ENCODE results near the gene MAML3.

The MAML3 gene

GRCh38 chr4:140038031-140038533 lies 115.9 kb downstream of the MAML3 start:
- peak; percentile 25 for DNase-seq

DNA sequence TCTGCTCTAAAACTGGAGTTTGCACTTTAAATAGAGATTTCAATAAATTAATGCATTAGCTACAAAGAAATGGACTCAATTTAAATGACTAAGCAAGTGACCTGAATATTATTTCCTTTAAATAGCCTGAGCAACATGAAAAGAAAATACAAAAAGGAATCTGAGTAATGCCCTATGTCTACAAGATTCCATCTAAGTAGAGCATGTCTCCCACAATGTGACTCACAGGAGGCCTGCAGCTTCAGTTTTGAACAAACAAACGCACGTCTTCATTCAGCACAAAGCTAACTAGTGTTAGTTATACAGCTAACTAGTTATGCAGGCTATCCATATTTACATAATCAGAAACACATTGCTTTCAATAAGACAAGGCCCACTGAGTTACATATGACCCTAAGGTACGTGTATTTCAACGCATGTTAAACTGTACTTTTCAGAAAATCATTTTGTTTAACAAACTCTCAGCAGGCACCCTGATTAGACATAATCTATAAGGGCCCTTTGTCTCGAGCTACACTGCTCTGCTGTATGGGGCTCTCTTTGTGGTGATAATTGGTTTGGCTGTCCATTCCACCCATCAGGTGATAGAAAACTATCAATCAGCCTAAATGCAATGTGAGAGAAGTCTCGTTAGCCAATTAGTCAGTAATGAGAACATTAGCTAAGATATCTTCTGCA lies 116.5 kb downstream of the MAML3 start:
- no peak for DNase-seq

DNA sequence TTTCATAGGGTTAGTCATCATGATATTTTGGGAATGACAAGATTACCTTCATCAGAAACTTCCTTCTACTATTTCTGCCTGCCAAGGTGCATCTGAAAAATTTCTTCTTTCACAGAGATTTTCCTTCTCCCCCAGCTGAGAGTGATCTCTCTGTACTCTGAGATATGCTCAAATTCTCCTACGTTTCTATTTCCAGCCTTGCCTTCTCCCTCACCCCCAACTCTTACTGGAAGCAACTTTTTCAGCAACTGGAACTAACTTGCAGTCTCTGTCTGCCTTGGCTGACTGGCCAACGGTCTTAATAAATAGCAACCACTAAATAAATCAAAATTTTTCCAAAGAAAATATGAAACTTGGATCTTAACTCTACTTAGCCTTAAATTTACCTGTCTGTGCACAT lies 122.3 kb downstream of the MAML3 start:
- no peak for DNase-seq

- no peak for DNase-seq
Measured at GRCh38 chr4:140031061-140031460, 122.9 kb downstream of the MAML3 start.

DNA sequence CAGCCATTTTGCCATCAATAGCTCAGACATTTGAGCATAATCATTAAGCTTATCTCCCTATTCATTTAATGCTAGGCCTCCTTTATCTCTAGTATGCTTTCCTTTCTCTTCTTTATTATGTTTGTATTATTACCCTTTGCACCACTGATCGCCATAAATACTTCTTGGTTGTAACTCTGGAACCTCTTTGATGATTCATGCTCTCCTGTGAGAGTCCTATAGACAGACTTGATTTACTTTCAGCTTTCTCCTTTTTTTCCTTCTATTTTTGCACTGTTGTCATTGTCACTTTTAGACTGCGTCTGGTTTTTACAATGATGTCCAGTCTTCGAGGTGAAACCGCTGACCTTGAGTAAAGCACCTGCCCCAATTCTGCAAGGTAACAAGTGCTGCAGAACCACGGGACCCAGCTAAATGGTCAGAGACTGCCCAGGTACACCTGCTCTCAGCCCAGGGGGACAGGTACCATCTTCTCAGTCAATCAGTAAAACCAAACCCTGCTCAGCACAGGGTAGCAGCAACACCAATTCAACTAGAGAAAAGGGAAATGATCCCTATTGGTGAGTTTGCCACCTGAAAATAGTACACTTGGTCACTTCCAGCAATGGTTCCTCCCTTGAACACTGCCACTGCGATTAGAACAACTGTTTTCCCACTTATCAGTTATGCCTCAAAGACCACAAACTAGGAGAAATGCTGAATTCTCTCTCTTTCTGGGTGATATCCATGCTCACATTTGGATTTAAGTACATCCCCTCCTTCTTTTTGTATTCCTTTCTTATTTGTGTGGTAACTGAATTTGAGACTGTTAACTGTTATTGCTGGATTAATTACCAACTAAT lies 125.1 kb downstream of the MAML3 start:
- peak; percentile 73 for DNase-seq

- DNase-seq = peak; percentile 41
Measured at GRCh38 chr4:140028101-140028500, 125.9 kb downstream of the MAML3 start.

- DNase-seq = no peak
Measured at GRCh38 chr4:140027101-140027500, 126.9 kb downstream of the MAML3 start.

GRCh38 chr4:140025470-140025869 lies 128.5 kb downstream of the MAML3 start:
- no peak for DNase-seq

DNA sequence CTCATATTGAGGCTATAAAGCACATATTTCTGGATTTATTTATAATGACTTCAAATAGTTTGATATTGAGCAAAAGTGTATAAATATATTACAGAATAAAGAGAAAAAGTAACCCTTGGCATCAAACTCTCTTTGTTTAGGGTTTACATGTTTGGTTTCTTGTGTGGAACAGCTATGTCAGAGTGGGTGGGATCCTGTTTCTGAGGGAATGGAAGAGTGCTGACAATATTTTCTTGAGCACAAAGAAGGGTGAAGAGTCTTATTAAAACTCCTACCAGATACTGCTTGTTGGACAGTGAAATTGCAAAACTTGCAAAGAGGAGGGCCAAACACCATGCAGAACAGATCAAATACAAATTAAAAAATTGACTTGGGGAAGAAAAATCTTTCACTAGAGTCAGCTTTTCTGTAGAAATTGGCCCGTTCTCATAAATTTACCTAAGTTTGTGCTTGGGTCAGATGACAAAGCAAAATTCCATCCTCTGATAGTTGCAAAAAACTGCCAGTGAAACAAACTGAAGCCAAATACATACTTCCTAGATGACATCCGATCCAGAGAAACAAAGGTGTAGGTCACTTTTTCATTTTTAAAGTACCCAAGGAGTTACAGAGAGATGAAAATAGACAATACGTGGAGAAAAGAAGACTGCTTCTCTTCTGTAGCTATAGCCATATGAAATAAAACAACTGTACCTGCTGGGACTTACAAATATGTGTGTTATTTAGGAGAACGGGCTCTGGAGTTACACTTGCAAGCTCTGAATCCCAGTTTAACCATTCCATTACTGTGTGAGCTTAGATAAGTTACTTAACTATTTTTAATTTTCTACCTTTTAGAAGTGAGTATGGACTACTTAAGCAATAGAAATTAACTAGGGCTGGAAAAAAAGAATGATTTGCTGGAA lies 133.3 kb downstream of the MAML3 start:
- peak; percentile 58 for DNase-seq

DNA sequence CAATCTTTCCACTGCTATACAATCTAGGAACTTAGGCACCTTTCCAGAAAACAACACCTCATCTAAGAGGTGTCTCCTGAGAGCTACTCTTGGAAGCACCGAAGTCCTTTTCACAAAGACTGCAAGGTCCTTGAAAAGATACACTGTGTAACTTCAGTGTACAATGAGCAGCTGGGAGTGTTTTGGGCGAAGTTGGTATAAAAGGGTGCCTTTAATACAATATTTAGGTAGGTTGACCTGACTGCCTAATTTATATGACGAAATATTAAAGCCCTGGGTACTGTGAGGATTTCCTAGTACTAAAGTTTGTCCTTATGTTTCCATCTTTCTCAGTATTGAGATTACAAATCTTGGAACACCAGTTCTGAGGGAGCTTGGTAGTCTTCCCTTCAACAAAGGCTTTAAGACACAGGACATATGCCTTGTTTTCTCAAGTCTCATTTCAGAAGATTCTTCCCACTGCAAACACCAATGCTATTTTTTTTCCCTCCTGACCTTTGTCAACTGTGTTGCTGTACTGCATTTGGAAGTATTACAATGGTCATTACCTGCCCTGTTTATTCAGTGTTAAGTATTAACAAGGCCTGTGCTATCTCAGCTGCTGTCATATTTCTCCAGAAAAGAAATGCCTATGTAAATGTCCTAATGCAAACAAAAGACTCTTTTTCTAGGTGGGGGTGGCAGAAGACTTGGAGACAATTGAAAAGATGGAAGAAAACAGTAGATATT lies 134.2 kb downstream of the MAML3 start:
- DNase-seq = peak; percentile 68

- peak; percentile 68 for DNase-seq
Measured at GRCh38 chr4:140018931-140019618, 134.9 kb downstream of the MAML3 start.

GRCh38 chr4:140014284-140014683 lies 139.7 kb downstream of the MAML3 start:
- DNase-seq = no peak

- DNase-seq = peak; percentile 92
Measured at GRCh38 chr4:140012688-140013486, 141.1 kb downstream of the MAML3 start.

DNA sequence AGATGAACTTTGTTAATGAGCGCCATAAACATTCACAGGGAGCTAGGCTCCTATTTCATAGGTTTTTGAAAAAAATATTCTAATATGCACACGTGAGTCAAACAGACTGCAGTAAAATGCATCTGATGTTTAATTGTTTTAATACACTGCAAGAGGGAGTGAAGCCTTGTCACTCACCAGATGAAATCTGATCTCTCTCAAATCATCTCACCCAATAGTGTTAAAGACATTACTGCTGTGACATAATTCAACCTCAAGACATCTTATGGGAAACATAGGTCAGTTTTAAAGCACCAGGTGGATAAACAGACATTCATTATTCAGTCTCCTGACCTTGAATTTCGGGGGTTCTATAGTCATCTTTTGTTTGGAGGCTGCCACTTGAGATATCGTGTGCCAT lies 148.3 kb downstream of the MAML3 start:
- DNase-seq = no peak

DNA sequence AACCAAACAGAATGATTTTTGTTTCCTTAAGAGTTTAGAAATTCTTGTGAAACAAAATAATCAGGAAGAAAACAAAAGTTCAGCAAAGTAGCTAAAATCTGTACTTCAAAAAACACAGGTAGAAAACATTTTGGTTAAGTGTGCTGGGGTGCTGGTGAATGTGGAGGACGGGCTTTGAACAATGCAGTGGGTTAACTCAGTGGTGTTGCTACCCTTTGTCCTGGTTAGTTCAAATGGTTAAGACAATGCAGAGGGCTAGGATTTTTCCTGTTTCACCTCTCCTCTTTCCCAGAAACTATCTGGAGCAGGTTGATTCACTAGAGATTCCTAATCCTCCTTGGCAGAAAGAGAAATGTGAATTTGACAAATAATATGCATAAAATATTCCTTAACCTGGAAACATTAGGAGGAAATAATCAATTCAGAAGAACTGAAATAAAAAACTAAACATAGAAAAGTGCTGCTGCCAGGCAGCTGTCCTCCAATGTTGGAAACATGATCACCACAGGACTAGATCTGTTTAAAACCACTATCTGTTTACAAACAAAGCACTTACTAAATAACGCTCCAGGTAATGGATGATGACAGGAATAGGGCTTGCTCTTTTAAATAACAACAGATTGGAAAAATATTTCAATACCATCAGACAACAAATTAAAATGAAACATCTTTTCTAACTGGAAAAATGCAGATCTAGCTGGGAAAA lies 148.9 kb downstream of the MAML3 start:
- DNase-seq = no peak

DNA sequence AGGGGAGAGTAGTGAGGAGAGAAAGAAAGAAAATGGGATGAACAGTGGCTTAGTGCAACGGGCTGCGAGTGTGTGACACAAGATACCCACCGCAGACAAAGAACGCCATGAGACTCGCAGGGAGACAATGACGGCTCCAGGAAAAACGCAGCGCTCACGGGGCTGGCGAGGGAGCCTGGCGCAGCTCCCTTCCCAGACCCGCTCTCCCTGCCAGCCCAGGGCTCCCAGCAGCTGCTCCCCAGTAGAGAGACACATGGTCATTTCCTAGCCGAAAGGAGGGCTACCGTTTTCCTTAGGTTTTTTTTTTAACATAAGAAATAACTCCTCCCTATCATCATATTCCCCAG lies 149.5 kb downstream of the MAML3 start:
- no peak for DNase-seq

DNA sequence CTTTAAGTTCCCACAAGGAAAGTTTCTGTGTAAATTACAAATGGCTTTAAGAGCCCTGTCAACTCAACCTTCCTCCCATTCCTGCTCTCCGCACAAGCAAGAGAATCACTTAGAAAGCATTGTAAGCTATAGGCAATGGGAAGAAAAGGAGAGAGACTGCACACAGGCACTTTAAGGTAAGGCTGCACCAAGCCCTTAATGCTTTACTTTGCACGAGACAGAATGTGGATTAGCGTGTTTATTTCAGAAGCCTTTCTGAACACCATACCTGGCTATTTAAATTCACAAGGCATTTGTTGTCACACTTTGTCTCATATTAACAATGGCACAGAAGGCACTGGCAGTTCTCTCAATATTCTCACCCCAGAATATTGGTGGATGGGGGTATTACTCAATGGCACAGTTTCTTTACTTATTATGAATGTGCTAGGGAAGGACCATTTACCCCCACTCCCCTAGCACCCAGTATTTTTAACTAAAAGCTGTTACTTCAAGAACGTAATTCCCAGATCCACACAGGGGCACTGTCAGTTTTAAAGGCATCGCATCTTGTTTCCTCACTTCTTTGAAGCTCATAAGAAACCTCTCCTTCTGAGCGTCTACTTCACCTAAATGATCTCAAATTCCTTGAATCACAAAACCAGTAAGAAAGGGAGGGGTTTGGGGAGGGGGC lies 150.0 kb downstream of the MAML3 start:
- DNase-seq = no peak

- no peak for DNase-seq
Measured at GRCh38 chr4:140000232-140000631, 153.8 kb downstream of the MAML3 start.

DNA sequence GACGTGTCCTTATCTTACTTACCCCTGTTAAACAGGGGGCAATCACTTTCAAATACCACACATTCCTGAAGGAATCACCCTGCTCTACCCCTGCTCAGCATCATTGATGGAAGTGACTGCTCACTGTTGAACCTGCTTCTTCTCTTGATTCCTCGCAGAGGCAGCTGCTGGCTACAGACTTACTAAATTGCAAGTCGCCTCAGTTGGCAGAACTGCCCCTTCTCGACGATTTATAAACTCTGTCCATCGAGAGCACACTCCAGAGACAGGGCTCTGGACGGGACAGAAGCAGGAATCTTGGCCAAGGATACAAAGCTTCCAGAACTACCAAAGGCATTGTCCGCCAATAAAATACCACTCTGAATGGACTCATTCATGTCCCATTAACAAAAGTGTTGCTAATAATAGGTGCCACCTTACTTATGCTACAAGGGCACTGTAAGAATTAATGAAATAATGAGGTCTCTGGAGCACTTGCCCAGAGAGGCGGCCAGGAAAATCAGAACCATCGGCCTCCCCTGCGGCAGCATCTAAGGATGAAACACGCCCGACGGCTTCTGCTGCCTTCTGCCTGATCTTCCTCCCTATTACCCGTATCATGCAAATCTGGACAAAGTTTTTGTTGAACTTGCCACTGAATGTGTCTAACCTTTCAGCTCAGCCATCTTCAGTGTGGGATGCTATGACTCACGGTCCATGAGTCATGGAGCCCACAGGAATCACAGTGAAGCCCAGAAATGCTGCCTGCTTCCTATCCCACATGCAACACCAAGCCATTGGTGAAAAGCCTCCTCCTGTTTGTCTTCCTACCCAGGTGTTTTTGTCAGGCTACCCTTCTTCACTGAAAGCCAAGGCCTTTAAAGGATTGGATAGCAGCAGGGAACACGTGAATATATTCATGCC lies 164.9 kb downstream of the MAML3 start:
- peak; percentile 27 for DNase-seq
